ENCODE data around the gene CAMKK2. TPM values are rescaled to one million over a fixed set of nuclear protein-coding genes. Genes with fewer than 3 reads are reported as not detected.

CAMKK2 gene
- total RNA-seq, 4 donors from 2014 or later: 24.9 to 58.2 (median 38.5) TPM

- DNase-seq (ENCODE audit: low spot score) (no peak), ATAC-seq (ENCODE audit: low FRiP score) (peak; percentile 5)
- TF ChIP-seq CTCF (IDR thresholded peaks at IDR 0.05): no peak
Measured at GRCh38 chr12:121297435-121297991, 1.0 kb upstream of the CAMKK2 start.

GRCh38 chr12:121295746-121296617 is 527 bp downstream of the CAMKK2 start:
- peak; percentile 47 for ATAC-seq (ENCODE audit: low FRiP score)
- no peak for TF ChIP-seq CTCF (IDR thresholded peaks at IDR 0.05)
- DNase-seq (ENCODE audit: low spot score): no peak

- TF ChIP-seq CTCF (IDR thresholded peaks at IDR 0.05): no peak
- ATAC-seq (ENCODE audit: low FRiP score) (no peak), DNase-seq (ENCODE audit: low spot score) (no peak)
Measured at GRCh38 chr12:121295116-121295745, 1.3 kb downstream of the CAMKK2 start.

GRCh38 chr12:121294151-121294889 is 2.2 kb downstream of the CAMKK2 start:
- DNase-seq (ENCODE audit: low spot score): no peak
- TF ChIP-seq CTCF (IDR thresholded peaks at IDR 0.05): no peak
- ATAC-seq (ENCODE audit: low FRiP score): no peak

GRCh38 chr12:121293603-121294002 is 2.9 kb downstream of the CAMKK2 start:
- no peak for TF ChIP-seq CTCF (IDR thresholded peaks at IDR 0.05)
- ATAC-seq (ENCODE audit: low FRiP score) (no peak), DNase-seq (ENCODE audit: low spot score) (no peak)

DNA sequence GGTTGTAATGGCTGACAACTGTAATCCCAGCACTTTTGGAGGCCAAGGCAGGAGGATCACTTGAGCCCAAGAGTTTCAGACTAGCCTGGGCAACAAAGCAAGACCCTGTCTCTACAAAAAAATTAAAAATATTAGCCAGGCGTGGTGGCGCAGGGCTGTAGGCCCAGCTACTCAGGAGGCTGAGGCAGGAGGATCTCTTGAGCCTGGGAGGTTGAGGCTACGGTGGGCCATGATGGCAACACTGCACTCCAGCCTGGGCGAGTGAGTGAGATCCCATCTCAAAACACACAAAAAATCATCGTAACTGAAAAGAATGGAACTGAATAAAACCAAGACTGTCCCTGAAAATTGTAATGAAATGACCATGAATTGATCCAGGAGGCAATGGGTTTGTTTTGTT is 6.1 kb downstream of the CAMKK2 start:
- no peak for DNase-seq (ENCODE audit: low spot score)
- no peak for ATAC-seq (ENCODE audit: low FRiP score)
- TF ChIP-seq CTCF (IDR thresholded peaks at IDR 0.05): no peak
